Smooth muscle cell (in vitro differentiated cells): ENCODE data around the gene SCAF4. TPM values are rescaled to one million over a fixed set of nuclear protein-coding genes. Genes with fewer than 3 reads are reported as not detected.

Source experiments
- DNase-seq: peaks from one replicate; lab custom pipeline; 2025; ENCODE audit not compliant: unreplicated experiment; lab: John Stamatoyannopoulos, UW
- H2AFZ ChIP-seq: fragments of 200-600 bp; sonication (generic); 2 replicates; pipeline ENCODE4 v1.6.0; 2016; ENCODE audit warnings: antibody characterized with exemption, low read depth, mild to moderate bottlenecking
- H3F3A ChIP-seq: fragments of 200-600 bp; sonication (generic); 2 replicates; pipeline ENCODE4 v1.6.0; 2017; ENCODE audit warnings: antibody characterized with exemption, low read depth
- H3K27ac ChIP-seq: fragments of 200-600 bp; sonication (generic); 2 replicates; pipeline ENCODE4 v1.5.1; 2016; ENCODE audit warnings: low read depth, mild to moderate bottlenecking
- H3K27me3 ChIP-seq: fragments of 200-600 bp; sonication (generic); 2 replicates; pipeline ENCODE4 v1.6.1; 2016; ENCODE audit warnings: low read depth, mild to moderate bottlenecking
- H3K36me3 ChIP-seq: fragments of 200-600 bp; sonication (generic); 2 replicates; pipeline ENCODE4 v1.5.1; 2016; ENCODE audit warnings: low read depth
- H3K4me1 ChIP-seq: fragments of 200-600 bp; sonication (generic); 2 replicates; pipeline ENCODE4 v1.5.1; 2016; ENCODE audit warnings: low read depth
- H3K4me2 ChIP-seq: fragments of 200-600 bp; sonication (generic); 2 replicates; pipeline ENCODE4 v1.6.0; 2016; ENCODE audit warnings: mild to moderate bottlenecking
- H3K4me3 ChIP-seq: fragments of 200-600 bp; sonication (generic); 2 replicates; pipeline ENCODE4 v1.5.1; 2016; ENCODE audit warnings: mild to moderate bottlenecking
- H3K79me2 ChIP-seq: fragments of 200-600 bp; sonication (generic); 2 replicates; pipeline ENCODE4 v1.6.0; 2016; ENCODE audit warnings: low read depth, mild to moderate bottlenecking
- H3K9ac ChIP-seq: fragments of 200-600 bp; sonication (generic); 2 replicates; pipeline ENCODE4 v1.6.0; 2016; ENCODE audit warnings: low read depth
- H3K9me3 ChIP-seq: fragments of 200-600 bp; sonication (generic); replicated peaks from 2 replicates; pipeline ENCODE4 v1.5.1; 2016; ENCODE audit warnings: low read depth
- H4K20me1 ChIP-seq: fragments of 200-600 bp; sonication (generic); 2 replicates; pipeline ENCODE4 v1.6.0; 2016; ENCODE audit warnings: low read depth
- CTCF ChIP-seq: fragments of 200-600 bp; sonication (generic); IDR thresholded peaks from 2 replicates; pipeline ENCODE4 v1.5.1; 2017; ENCODE audit warnings: borderline replicate concordance, mild to moderate bottlenecking, antibody characterized with exemption; ENCODE audit not compliant: insufficient read depth, poor library complexity, severe bottlenecking
- whole genome bisulfite sequencing: methylation state at CpG from one replicate; pipeline ENCODE4 v1.1.7; 2016; ENCODE audit warnings: low lambda C conversion rate; 5-methylcytosine and 5-hydroxymethylcytosine counted together
- polyA plus RNA-seq: library from polyadenylated mRNA; unstranded; fragments of >200 nt; fragmentation: Nextera tagmentation; extraction: Ambion mirVana; gene quantifications from 2 replicates; pipeline ENCODE4 v1.2.1, GENCODE V29; 2016
- total RNA-seq: library from RNA; depleted of rRNA; stranded (reverse); fragments of >200 nt; gene quantifications from 2 replicates; pipeline ENCODE4 v1.2.3, GENCODE V29; 2014

Gene SCAF4
- total and polyA plus RNA-seq, 2 experiments from 2014 or later = 8.7 to 21.8 TPM

- H3K36me3 ChIP-seq = no peaks in the 10 kb centered on the region
- H2AFZ ChIP-seq = no peak overlapping the region
- H3K27me3 ChIP-seq = no peaks in the 10 kb centered on the region
- H3K4me1 ChIP-seq = peaks cover 20% of the 10 kb centered on the region
- no peak overlapping the region for H3K9ac ChIP-seq
- no peak overlapping the region for H3K4me3 ChIP-seq
- peaks cover 91% of the 10 kb centered on the region for H4K20me1 ChIP-seq
- H3K9me3 ChIP-seq = no peaks in the 10 kb centered on the region
- H3F3A ChIP-seq = no peaks in the 10 kb centered on the region
- no peak overlapping the region for H3K4me2 ChIP-seq
- no peak for TF ChIP-seq CTCF
- 75% methylated on average over 7 of the region's 7 CpGs for WGBS
- H3K27ac ChIP-seq = no peak overlapping the region
- peaks cover 94% of the 10 kb centered on the region for H3K79me2 ChIP-seq
- DNase-seq = no peak
Measured at GRCh38 chr21:31727181-31727580, 4.7 kb downstream of the SCAF4 start.

GRCh38 chr21:31726407-31726806 lies 5.5 kb downstream of the SCAF4 start:
- no peak for TF ChIP-seq CTCF
- Histone ChIP-seq H4K20me1 (peaks cover 98% of the 10 kb centered on the region), H3K9ac (no peak overlapping the region), H3K4me2 (no peak overlapping the region), H3K27me3 (no peaks in the 10 kb centered on the region), H2AFZ (no peak overlapping the region), H3F3A (no peaks in the 10 kb centered on the region), H3K4me1 (peaks cover 20% of the 10 kb centered on the region), H3K9me3 (no peaks in the 10 kb centered on the region), H3K36me3 (no peaks in the 10 kb centered on the region), H3K79me2 (peaks cover 100% of the 10 kb centered on the region), H3K27ac (no peak overlapping the region), H3K4me3 (no peak overlapping the region)
- 100% methylated on average over 4 of the region's 4 CpGs for WGBS
- no peak for DNase-seq

- Histone ChIP-seq H3F3A (no peaks in the 10 kb centered on the region), H3K4me1 (peaks cover 20% of the 10 kb centered on the region), H3K79me2 (peaks cover 100% of the 10 kb centered on the region), H3K4me3 (no peak overlapping the region), H2AFZ (no peak overlapping the region), H3K36me3 (no peaks in the 10 kb centered on the region), H3K27ac (no peak overlapping the region), H3K4me2 (no peak overlapping the region), H3K27me3 (no peaks in the 10 kb centered on the region), H3K9ac (no peak overlapping the region), H3K9me3 (no peaks in the 10 kb centered on the region), H4K20me1 (peaks cover 100% of the 10 kb centered on the region)
- no peak for TF ChIP-seq CTCF
- WGBS = 91% methylated on average over 6 of the region's 6 CpGs
- no peak for DNase-seq
Measured at GRCh38 chr21:31725202-31725839, 6.6 kb downstream of the SCAF4 start.

- Histone ChIP-seq H4K20me1 (peaks cover 100% of the 10 kb centered on the region), H3K4me3 (no peak overlapping the region), H3K27me3 (no peaks in the 10 kb centered on the region), H3F3A (no peaks in the 10 kb centered on the region), H3K79me2 (peaks cover 100% of the 10 kb centered on the region), H3K36me3 (no peaks in the 10 kb centered on the region), H3K9me3 (no peaks in the 10 kb centered on the region), H3K27ac (no peak overlapping the region), H3K4me2 (no peak overlapping the region), H3K9ac (no peak overlapping the region), H3K4me1 (peaks cover 12% of the 10 kb centered on the region), H2AFZ (no peak overlapping the region)
- 91% methylated on average over 4 of the region's 4 CpGs for WGBS
- TF ChIP-seq CTCF = no peak
- no peak for DNase-seq
Measured at GRCh38 chr21:31724552-31724951, 7.4 kb downstream of the SCAF4 start.
